Activated CD8-positive, alpha-beta memory T cell treated with anti-CD3 and anti-CD28 coated beads for 24 hours (primary cell): ENCODE results near the gene WDR5.

Experiments
- DNase-seq: peaks from one replicate; pipeline ENCODE4 v3.0.0-alpha.2; 2020

Gene WDR5

GRCh38 chr9:134174526-134175290 is 38.8 kb downstream of the WDR5 start:
- DNase-seq: no peak

- no peak for DNase-seq
Measured at GRCh38 chr9:134175291-134175807, 39.5 kb downstream of the WDR5 start.

- no peak for DNase-seq
Measured at GRCh38 chr9:134175808-134176598, 40.1 kb downstream of the WDR5 start.

- DNase-seq: no peak
Measured at GRCh38 chr9:134176599-134176968, 40.7 kb downstream of the WDR5 start.

GRCh38 chr9:134177186-134177585 is 41.3 kb downstream of the WDR5 start:
- DNase-seq: no peak

GRCh38 chr9:134177624-134178393 is 41.9 kb downstream of the WDR5 start:
- DNase-seq: no peak

GRCh38 chr9:134178394-134178767 is 42.5 kb downstream of the WDR5 start:
- no peak for DNase-seq

GRCh38 chr9:134178768-134179551 is 43.1 kb downstream of the WDR5 start:
- DNase-seq: no peak

- DNase-seq: no peak
Measured at GRCh38 chr9:134179595-134179917, 43.7 kb downstream of the WDR5 start.

- no peak for DNase-seq
Measured at GRCh38 chr9:134179918-134180785, 44.3 kb downstream of the WDR5 start.

- no peak for DNase-seq
Measured at GRCh38 chr9:134180786-134181647, 45.1 kb downstream of the WDR5 start.

- DNase-seq: no peak
Measured at GRCh38 chr9:134181648-134182034, 45.8 kb downstream of the WDR5 start.

GRCh38 chr9:134182554-134183085 is 46.7 kb downstream of the WDR5 start:
- no peak for DNase-seq

GRCh38 chr9:134185536-134186011 is 49.7 kb downstream of the WDR5 start:
- DNase-seq: no peak

- no peak for DNase-seq
Measured at GRCh38 chr9:134186471-134187109, 50.7 kb downstream of the WDR5 start.

- no peak for DNase-seq
Measured at GRCh38 chr9:134187110-134187531, 51.2 kb downstream of the WDR5 start.

- DNase-seq: no peak
Measured at GRCh38 chr9:134187891-134188385, 52.1 kb downstream of the WDR5 start.

GRCh38 chr9:134188386-134189144 is 52.7 kb downstream of the WDR5 start:
- DNase-seq: no peak

- DNase-seq: no peak
Measured at GRCh38 chr9:134189145-134189469, 53.2 kb downstream of the WDR5 start.
